IMR-90 (cell line): ENCODE measurements around the gene GMEB1. TPM values are rescaled to one million over a fixed set of nuclear protein-coding genes. Genes with fewer than 3 reads are reported as not detected.

ENCODE experiments used
- ATAC-seq: fragments of 200-7000 bp; cut with Tn5 transposase; 2 replicates; pipeline ENCODE4 v1.9.1; 2020; ENCODE audit warnings: low read depth, mild to moderate bottlenecking, moderate library complexity
- BruUV-seq: library from RNA; stranded (reverse); fragments of 400-500 nt; replicated peaks from 2 replicates; lab custom pipeline; 2021; lab: Mats Ljungman, UMichigan
- CTCF ChIA-PET: fragments of 300-600 bp; formaldehyde crosslinking; extraction: SDS; loops from one replicate; lab custom pipeline; 2021; ENCODE audit warnings: antibody characterized with exemption; lab: Yijun Ruan, JAX
- POLR2A ChIA-PET: fragments of 300-600 bp; sonication (Branson Sonifier 250); formaldehyde crosslinking; loops from one replicate; lab custom pipeline; 2022; ENCODE audit warnings: antibody characterized with exemption; ENCODE audit not compliant: unreplicated experiment; lab: Charles Lee
- DNase-seq: peaks from one replicate; pipeline ENCODE4 v3.0.0; 2013
- H2AFZ ChIP-seq: replicated peaks from 2 replicates; pipeline ENCODE3; 2013; ENCODE audit warnings: low read length, mild to moderate bottlenecking; ENCODE audit not compliant: poor library complexity
- H2AK5ac ChIP-seq: 2 replicates; pipeline ENCODE4 v1.6.1; 2013; ENCODE audit warnings: low read depth, low read length, inconsistent platforms
- H2AK9ac ChIP-seq: replicated peaks from 2 replicates; pipeline ENCODE3; 2013; ENCODE audit warnings: mild to moderate bottlenecking, low read depth, low read length, moderate library complexity; ENCODE audit not compliant: poor library complexity
- H2BK120ac ChIP-seq: 2 replicates; pipeline ENCODE4 v1.6.1; 2013; ENCODE audit warnings: low read depth, low read length, inconsistent platforms
- H2BK15ac ChIP-seq: 3 replicates; pipeline ENCODE4 v1.6.1; 2013; ENCODE audit warnings: low read depth, low read length, inconsistent platforms
- H2BK20ac ChIP-seq: 2 replicates; pipeline ENCODE4 v1.6.1; 2013; ENCODE audit warnings: low read depth, mild to moderate bottlenecking, inconsistent platforms, low read length, moderate library complexity
- H2BK5ac ChIP-seq: 2 replicates; pipeline ENCODE4 v1.6.1; 2013; ENCODE audit warnings: mild to moderate bottlenecking, low read depth, low read length, inconsistent platforms; ENCODE audit not compliant: poor library complexity, severe bottlenecking
- H3K14ac ChIP-seq: replicated peaks from 2 replicates; pipeline ENCODE4 v1.6.1; 2013; ENCODE audit warnings: low read depth, low read length, inconsistent platforms
- H3K18ac ChIP-seq: 2 replicates; pipeline ENCODE4 v1.6.1; 2013; ENCODE audit warnings: low read depth, low read length, control low read depth
- H3K23ac ChIP-seq: 2 replicates; pipeline ENCODE4 v1.6.1; 2013; ENCODE audit warnings: low read depth, low read length, inconsistent platforms
- H3K27ac ChIP-seq: 2 replicates; pipeline ENCODE4 v1.5.1; 2013; ENCODE audit warnings: mild to moderate bottlenecking, control low read depth, low read length; ENCODE audit not compliant: insufficient read depth
- H3K27me3 ChIP-seq: 2 replicates; pipeline ENCODE4 v1.6.1; 2013; ENCODE audit warnings: low read length; ENCODE audit not compliant: control insufficient read depth, insufficient read depth
- H3K36me3 ChIP-seq: 2 replicates; pipeline ENCODE4 v1.6.1; 2013; ENCODE audit warnings: low read length, mixed read lengths; ENCODE audit not compliant: control insufficient read depth, insufficient read depth
- H3K4ac ChIP-seq: 2 replicates; pipeline ENCODE4 v1.6.1; 2013; ENCODE audit warnings: low read depth, low read length, inconsistent platforms
- H3K4me1 ChIP-seq: 2 replicates; pipeline ENCODE4 v1.6.1; 2013; ENCODE audit warnings: low read length, mixed read lengths; ENCODE audit not compliant: control insufficient read depth, insufficient read depth
- H3K4me2 ChIP-seq: 2 replicates; pipeline ENCODE4 v1.6.1; 2013; ENCODE audit warnings: low read depth, mild to moderate bottlenecking, control low read depth, low read length, moderate library complexity
- H3K4me3 ChIP-seq: 2 replicates; pipeline ENCODE4 v1.5.1; 2013; ENCODE audit warnings: low read depth, mild to moderate bottlenecking, control low read depth, low read length, moderate library complexity; ENCODE audit not compliant: insufficient read depth
- H3K56ac ChIP-seq: 2 replicates; pipeline ENCODE4 v1.6.1; 2013; ENCODE audit warnings: low read length, inconsistent platforms; ENCODE audit not compliant: insufficient read depth; ENCODE audit errors: extremely low read depth
- H3K79me1 ChIP-seq, 2 experiments: 2 replicates each; pipeline ENCODE4 v1.6.1; 2013; ENCODE audit warnings: low read length in 2 of 2, inconsistent platforms in 1 of 2, low read depth in 1 of 2
- H3K9ac ChIP-seq: 2 replicates; pipeline ENCODE4 v1.6.1; 2013; ENCODE audit warnings: low read depth, low read length, control low read depth
- H3K9me1 ChIP-seq: 2 replicates; pipeline ENCODE4 v1.6.1; 2013; ENCODE audit warnings: low read length, inconsistent platforms; ENCODE audit not compliant: insufficient read depth
- H3K9me3 ChIP-seq: 2 replicates; pipeline ENCODE4 v1.6.1; 2013; ENCODE audit warnings: low read length; ENCODE audit not compliant: control insufficient read depth, insufficient read depth
- H4K20me1 ChIP-seq: 2 replicates; pipeline ENCODE4 v1.6.1; 2013; ENCODE audit warnings: low read length, inconsistent platforms; ENCODE audit not compliant: insufficient read depth
- H4K5ac ChIP-seq: 2 replicates; pipeline ENCODE4 v1.6.1; 2013; ENCODE audit warnings: mild to moderate bottlenecking, low read depth, low read length, control low read depth
- H4K8ac ChIP-seq, 2 experiments: 2 replicates each; pipeline ENCODE4 v1.6.1; 2013; ENCODE audit warnings: low read depth in 2 of 2, low read length in 2 of 2, control low read depth in 1 of 2, inconsistent platforms in 1 of 2
- H4K91ac ChIP-seq: 2 replicates; pipeline ENCODE4 v1.6.1; 2013; ENCODE audit warnings: low read depth, low read length, inconsistent platforms; ENCODE audit not compliant: insufficient read depth
- BHLHE40 ChIP-seq: fragments of 150-350 bp; IDR thresholded peaks from 2 replicates; pipeline ENCODE4 v1.6.1; 2016; ENCODE audit warnings: mild to moderate bottlenecking, low read depth, low read length
- CEBPB ChIP-seq: IDR thresholded peaks from 2 replicates; pipeline ENCODE4 v1.6.1; 2012; ENCODE audit warnings: low read depth, low read length, improper control_type of control experiment
- MXI1 ChIP-seq: IDR thresholded peaks from 2 replicates; pipeline ENCODE4 v1.6.1; 2012; ENCODE audit warnings: low read depth, mild to moderate bottlenecking, low read length, moderate library complexity, borderline replicate concordance
- RAD21 ChIP-seq: IDR thresholded peaks from 2 replicates; pipeline ENCODE4 v1.6.1; 2012; ENCODE audit warnings: low read length, improper control_type of control experiment
- RFX5 ChIP-seq: IDR thresholded peaks from 2 replicates; pipeline ENCODE4 v1.8.0; 2012; ENCODE audit warnings: low read depth, mild to moderate bottlenecking, low read length, moderate library complexity
- WGBS, 2 experiments: methylation state at CpG; one replicate each; pipeline versions ENCODE4 v1.1.5 to v1.1.7; 2013; ENCODE audit warnings: missing lambda C conversion rate in 2 of 2; ENCODE audit not compliant: insufficient read length in 1 of 2; ENCODE audit errors: extremely low coverage in 2 of 2; 5-methylcytosine and 5-hydroxymethylcytosine counted together
- dilution Hi-C: fragments of 300-500 bp; cut with HindIII; formaldehyde crosslinking; loops from one replicate; pipeline ENCODE4 v1.14.3; 2018; ENCODE audit warnings: low sequenced_read_pairs; ENCODE audit not compliant: unreplicated experiment
- in situ Hi-C: fragments of 300-500 bp; cut with MboI; formaldehyde crosslinking; loops from 3 replicates; pipeline ENCODE4 v1.14.3; 2019; ENCODE audit warnings: low sequenced_read_pairs, inconsistent platforms, mixed read lengths
- intact Hi-C: fragments of 100-400 bp; cut with micrococcal nuclease; formaldehyde crosslinking; loops from 2 replicates; pipeline ENCODE4 v1.10.0; 2022
- polyA plus RNA-seq, 3 experiments: library from polyadenylated mRNA; depleted of rRNA; stranded (reverse); fragments of >200 nt; gene quantifications; 2 replicates each; pipeline ENCODE4 v1.2.3, GENCODE V29; 2012; ENCODE audit warnings: low replicate concordance in 1 of 3
- total RNA-seq: library from RNA; depleted of rRNA; stranded (reverse); fragments of >200 nt; gene quantifications from 2 replicates; pipeline ENCODE4 v1.2.3, GENCODE V29; 2012
- TF ChIP-seq, protein P1 (sequence below): fragments of 150-350 bp; IDR thresholded peaks from 2 replicates; pipeline ENCODE4 v1.6.1; 2016; ENCODE audit warnings: low read depth, mild to moderate bottlenecking, low read length, moderate library complexity, borderline replicate concordance

GMEB1 gene
- total and polyA plus RNA-seq, 2 of the 4 experiments (the other 2 are of a cell fraction): 7.1 to 7.9 TPM

- no peak for TF ChIP-seq RFX5
- TF ChIP-seq MXI1: peak; percentile 92
- TF ChIP-seq BHLHE40: no peak
These were observed 25.5 kb upstream of the GMEB1 start, which contains the start of gene TAF12 (continued) for GRCh38 chr1:28642847-28643635.

DNA sequence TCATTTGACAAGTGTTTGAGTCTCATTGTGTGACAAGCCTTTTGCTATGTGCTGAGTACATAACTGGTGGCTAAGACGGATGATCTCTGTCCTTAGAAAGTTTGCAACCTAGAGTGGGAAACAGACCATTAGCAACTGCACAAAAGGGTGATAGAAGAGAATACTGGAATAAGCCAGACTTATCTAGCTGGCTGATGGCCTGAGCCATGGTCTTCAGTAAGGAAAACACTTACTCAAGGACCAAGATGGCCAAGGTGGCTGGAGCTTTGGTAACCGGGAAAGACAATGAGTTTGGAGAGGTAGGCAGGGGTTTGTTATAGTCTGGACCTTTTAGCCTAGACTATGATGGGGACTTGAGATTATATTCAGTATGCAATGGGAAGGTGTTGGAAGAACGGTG is 24.1 kb upstream of the GMEB1 start:
- H2AK9ac ChIP-seq: no peak overlapping the region
- H3K79me1 ChIP-seq: peaks cover 18 to 39% of the 10 kb centered on the region in 2 experiments
- POLR2A ChIA-PET: no interaction called here
- no peak overlapping the region for H3K23ac ChIP-seq
- peaks cover 1% of the 10 kb centered on the region for H3K4me1 ChIP-seq
- no peak overlapping the region for H2BK5ac ChIP-seq
- H3K9ac ChIP-seq: no peak overlapping the region
- peak overlapping the region; percentile 24; the same call in 1 of the 2 replicates for H3K4ac ChIP-seq
- H3K4me2 ChIP-seq: no peak overlapping the region
- dilution Hi-C loops (no loop called here), in situ Hi-C loops (no loop called here), intact Hi-C loops (loop anchor here (10.0 kb wide), 2 partner anchors 390 to 550 kb away; no protein-coding TSS in a partner anchor)
- no peak overlapping the region for H3K56ac ChIP-seq
- no TSS peak for BruUV-seq
- no peak overlapping the region for H3K4me3 ChIP-seq
- H3K27ac ChIP-seq: no peak overlapping the region
- H4K20me1 ChIP-seq: peaks cover 4% of the 10 kb centered on the region; the same call in 1 of the 2 replicates
- no peak for DNase-seq
- no peaks in the 10 kb centered on the region for H3K36me3 ChIP-seq
- H2AFZ ChIP-seq: no peak overlapping the region
- ATAC-seq: no peak
- H4K8ac ChIP-seq: peak overlapping the region in 1 of 2 experiments; percentile 41; a peak in 1 of 4 replicates
- CTCF ChIA-PET: interaction anchor here (1.5 kb wide), 1 partner anchor 42 kb away, joined by 3 read pairs; no protein-coding TSS in a partner anchor
- no peak overlapping the region for H4K91ac ChIP-seq
- peak overlapping the region; percentile 15; the same call in 1 of the 3 replicates for H2BK15ac ChIP-seq
- H3K27me3 ChIP-seq: no peaks in the 10 kb centered on the region
- H3K9me3 ChIP-seq: no peaks in the 10 kb centered on the region
- H4K5ac ChIP-seq: no peak overlapping the region
- no peak overlapping the region for H3K14ac ChIP-seq
- H3K9me1 ChIP-seq: peaks cover 5% of the 10 kb centered on the region; the same call in 1 of the 2 replicates
- H3K18ac ChIP-seq: no peak overlapping the region
- H2BK20ac ChIP-seq: peak overlapping the region; percentile 28; the same call in 1 of the 2 replicates
- TF ChIP-seq, protein P1, sequence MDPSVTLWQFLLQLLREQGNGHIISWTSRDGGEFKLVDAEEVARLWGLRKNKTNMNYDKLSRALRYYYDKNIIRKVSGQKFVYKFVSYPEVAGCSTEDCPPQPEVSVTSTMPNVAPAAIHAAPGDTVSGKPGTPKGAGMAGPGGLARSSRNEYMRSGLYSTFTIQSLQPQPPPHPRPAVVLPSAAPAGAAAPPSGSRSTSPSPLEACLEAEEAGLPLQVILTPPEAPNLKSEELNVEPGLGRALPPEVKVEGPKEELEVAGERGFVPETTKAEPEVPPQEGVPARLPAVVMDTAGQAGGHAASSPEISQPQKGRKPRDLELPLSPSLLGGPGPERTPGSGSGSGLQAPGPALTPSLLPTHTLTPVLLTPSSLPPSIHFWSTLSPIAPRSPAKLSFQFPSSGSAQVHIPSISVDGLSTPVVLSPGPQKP: no peak
- TF ChIP-seq CEBPB (no peak), RAD21 (no peak)
- H2AK5ac ChIP-seq: peak overlapping the region; percentile 47; the same call in 1 of the 2 replicates
- WGBS, 2 experiments: no CpG with 5 or more reads among the region's 3 CpGs
- no peak overlapping the region for H2BK120ac ChIP-seq
